Islet of Langerhans (tissue), 1 donor: Measurements from ENCODE around the gene NIPAL3.
"Not testable (repeated sequence)": the region's sequence is repeated elsewhere in the genome, so short reads cannot be mapped to it uniquely, and the experiment has no call there.

Source experiments
- FAIRE-seq: peaks from one replicate; lab custom pipeline; 2011; peaks lifted over from hg19 to GRCh38; lab: Jason Lieb, UNC

Gene NIPAL3

GRCh38 chr1:24492935-24493334 is 77.3 kb downstream of the NIPAL3 start:
- FAIRE-seq: not testable (repeated sequence)

GRCh38 chr1:24493785-24494184 is 78.2 kb downstream of the NIPAL3 start:
- FAIRE-seq: no peak

- no peak for FAIRE-seq
Observed at GRCh38 chr1:24498589-24498988, 83.0 kb downstream of the NIPAL3 start.

- no peak for FAIRE-seq
Observed at GRCh38 chr1:24500448-24501048, 84.9 kb downstream of the NIPAL3 start.

- FAIRE-seq: no peak
Observed at GRCh38 chr1:24501371-24502064, 85.9 kb downstream of the NIPAL3 start.

GRCh38 chr1:24502065-24502708 is 86.6 kb downstream of the NIPAL3 start:
- no peak for FAIRE-seq

GRCh38 chr1:24502709-24503058 is 87.1 kb downstream of the NIPAL3 start, which contains the start of gene RCAN3:
TSS of gene RCAN3 (plus strand) at chr1:24502836. CDS start at chr1:24514373, 11,537 bp downstream.
- FAIRE-seq: no peak

GRCh38 chr1:24503059-24503751 is 87.6 kb downstream of the NIPAL3 start:
- no peak for FAIRE-seq

- FAIRE-seq: no peak
Observed at GRCh38 chr1:24503870-24504523, 88.4 kb downstream of the NIPAL3 start.

- FAIRE-seq: peak; percentile 43
Observed at GRCh38 chr1:24504560-24504959, 89.0 kb downstream of the NIPAL3 start.

- FAIRE-seq: peak; percentile 24
Observed at GRCh38 chr1:24505816-24506215, 90.2 kb downstream of the NIPAL3 start.

- FAIRE-seq: no peak
Observed at GRCh38 chr1:24506691-24507381, 91.2 kb downstream of the NIPAL3 start.

- FAIRE-seq: no peak
Observed at GRCh38 chr1:24507405-24507804, 91.8 kb downstream of the NIPAL3 start.

GRCh38 chr1:24508911-24509310 is 93.3 kb downstream of the NIPAL3 start:
- FAIRE-seq: no peak

- FAIRE-seq: no peak
Observed at GRCh38 chr1:24513706-24514105, 98.1 kb downstream of the NIPAL3 start.

- no peak for FAIRE-seq
Observed at GRCh38 chr1:24514946-24515345, 99.3 kb downstream of the NIPAL3 start.

GRCh38 chr1:24515671-24516209 is 100.1 kb downstream of the NIPAL3 start:
- not testable (repeated sequence) for FAIRE-seq

GRCh38 chr1:24516506-24516905 is 100.9 kb downstream of the NIPAL3 start:
- no peak for FAIRE-seq

- no peak for FAIRE-seq
Observed at GRCh38 chr1:24517898-24518297, 102.3 kb downstream of the NIPAL3 start.

GRCh38 chr1:24520282-24520681 is 104.7 kb downstream of the NIPAL3 start:
- FAIRE-seq: not testable (repeated sequence)
